IPS-18c (cell line): Measurements from ENCODE around the gene COLGALT1.
A peak's percentile ranks its signal among the peaks of the same experiment; 100 is the strongest.
"Not testable (repeated sequence)": the region's sequence is repeated elsewhere in the genome, so short reads cannot be mapped to it uniquely, and the experiment has no call there.

Experiments
- H3K4me3 ChIP-seq: 2 replicates; pipeline ENCODE4 v1.7.0; 2013; ENCODE audit warnings: low read depth, mild to moderate bottlenecking, low read length, moderate library complexity; ENCODE audit not compliant: insufficient read depth
- H3K9me3 ChIP-seq: one replicate; pipeline ENCODE4 v1.6.1; 2013; ENCODE audit warnings: mild to moderate bottlenecking, low read length, moderate library complexity; ENCODE audit not compliant: control insufficient read depth, insufficient read depth

Gene COLGALT1

DNA sequence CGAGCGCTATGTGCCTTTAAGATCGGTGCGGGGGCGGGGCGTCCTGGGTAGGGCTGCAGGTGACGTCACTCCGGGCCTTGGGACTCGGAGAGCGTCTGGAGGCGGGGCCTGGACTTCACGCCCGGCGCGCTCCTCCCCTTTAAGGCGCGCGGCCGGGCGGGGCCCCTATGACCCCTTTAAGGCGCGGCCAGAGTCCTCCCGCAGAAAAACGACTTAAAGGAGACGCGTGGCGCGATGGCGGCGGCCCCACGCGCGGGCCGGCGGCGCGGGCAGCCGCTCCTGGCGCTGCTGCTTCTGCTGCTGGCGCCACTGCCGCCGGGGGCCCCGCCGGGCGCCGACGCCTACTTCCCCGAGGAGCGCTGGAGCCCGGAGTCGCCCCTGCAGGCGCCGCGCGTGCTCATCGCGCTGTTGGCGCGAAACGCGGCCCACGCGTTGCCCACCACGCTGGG is at the start of gene COLGALT1:
Gene COLGALT1, plus strand, starts transcription at position 170 of the 449 bp plus-strand sequence. Its CDS starts 65 bp downstream, at position 235.
- Histone ChIP-seq H3K4me3 (peak within 1 kb of the TSS; percentile 81), H3K9me3 (no peaks in the 10 kb centered on the region)

DNA sequence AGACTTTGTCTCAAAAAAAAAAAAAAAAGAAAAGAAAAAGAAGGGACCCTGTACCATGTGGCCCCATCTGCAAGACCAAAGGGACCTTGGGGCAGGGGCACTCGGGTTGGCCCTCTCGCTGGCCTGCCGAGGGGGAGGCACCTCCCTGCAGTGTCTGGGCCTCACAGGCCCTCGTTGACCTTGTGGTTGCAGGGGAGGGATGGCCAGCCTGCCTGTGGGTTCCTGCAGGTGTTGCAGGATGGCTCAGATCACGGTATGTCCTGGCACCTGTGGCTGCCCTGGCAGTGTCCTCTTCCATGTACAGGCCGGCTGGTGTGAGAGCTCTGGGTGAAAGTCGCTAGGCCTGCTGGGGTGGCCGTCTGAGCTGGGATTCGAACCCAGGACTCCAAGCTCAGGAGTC is 48.7 kb upstream of the COLGALT1 start:
- Histone ChIP-seq H3K4me3 (no peak overlapping the region), H3K9me3 (no peaks in the 10 kb centered on the region)

DNA sequence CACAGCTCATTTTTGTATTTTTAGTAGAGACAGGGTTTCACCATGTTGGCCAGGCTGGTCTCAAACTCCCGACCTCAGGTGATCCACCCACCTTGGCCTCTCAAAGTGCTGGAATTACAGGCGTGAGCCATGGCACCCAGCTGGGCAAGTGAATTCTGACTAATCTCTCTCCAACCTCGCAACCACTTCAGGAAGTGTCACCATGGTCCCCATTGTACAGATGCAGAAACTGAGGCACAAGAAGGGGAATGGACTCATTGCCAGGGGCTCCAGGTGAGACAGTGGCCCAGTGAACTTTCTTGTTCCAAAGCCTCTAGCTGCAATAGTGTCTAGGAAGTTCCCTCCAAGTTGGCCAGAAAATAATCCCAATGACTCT is 46.9 kb upstream of the COLGALT1 start:
- not testable (repeated sequence) for H3K9me3 ChIP-seq, H3K4me3 ChIP-seq

DNA sequence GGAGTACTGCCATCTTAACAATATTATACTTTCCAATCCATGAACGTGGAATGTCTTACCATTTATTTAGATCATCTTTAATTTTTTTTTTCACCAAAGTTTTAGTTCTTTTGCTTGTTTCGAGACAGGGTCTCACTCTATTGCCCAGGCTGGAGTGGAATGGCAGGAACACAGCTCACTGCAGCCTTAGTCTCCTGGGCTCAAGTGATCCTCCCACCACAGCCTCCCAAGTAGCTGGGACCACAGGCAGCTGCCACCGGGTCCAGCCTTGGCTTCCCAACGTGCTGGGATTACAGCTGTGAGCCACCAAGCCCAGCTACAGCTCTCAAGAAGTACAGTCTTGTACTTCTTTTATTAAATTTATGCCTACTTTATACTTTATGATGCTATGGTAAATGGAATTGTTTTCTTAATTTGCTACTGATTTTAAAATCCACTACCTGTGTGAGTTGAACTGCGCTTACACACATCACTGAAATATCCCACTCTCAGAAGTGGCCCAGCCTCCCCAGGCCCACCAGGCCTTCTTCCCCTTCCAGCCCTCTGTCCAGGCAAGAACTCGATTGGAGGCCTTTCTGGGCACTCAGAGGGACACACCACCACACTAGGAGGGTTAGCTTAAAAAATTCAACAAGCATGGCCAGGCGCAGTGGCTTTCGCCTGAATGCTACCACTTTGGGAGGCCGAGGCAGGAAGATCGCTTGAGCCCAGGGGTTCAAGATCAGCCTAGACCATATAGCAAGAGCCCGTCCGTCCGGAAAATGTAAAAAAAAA is 45.0 kb upstream of the COLGALT1 start:
- Histone ChIP-seq H3K9me3 (no peaks in the 10 kb centered on the region), H3K4me3 (peak overlapping the region; percentile 98)

DNA sequence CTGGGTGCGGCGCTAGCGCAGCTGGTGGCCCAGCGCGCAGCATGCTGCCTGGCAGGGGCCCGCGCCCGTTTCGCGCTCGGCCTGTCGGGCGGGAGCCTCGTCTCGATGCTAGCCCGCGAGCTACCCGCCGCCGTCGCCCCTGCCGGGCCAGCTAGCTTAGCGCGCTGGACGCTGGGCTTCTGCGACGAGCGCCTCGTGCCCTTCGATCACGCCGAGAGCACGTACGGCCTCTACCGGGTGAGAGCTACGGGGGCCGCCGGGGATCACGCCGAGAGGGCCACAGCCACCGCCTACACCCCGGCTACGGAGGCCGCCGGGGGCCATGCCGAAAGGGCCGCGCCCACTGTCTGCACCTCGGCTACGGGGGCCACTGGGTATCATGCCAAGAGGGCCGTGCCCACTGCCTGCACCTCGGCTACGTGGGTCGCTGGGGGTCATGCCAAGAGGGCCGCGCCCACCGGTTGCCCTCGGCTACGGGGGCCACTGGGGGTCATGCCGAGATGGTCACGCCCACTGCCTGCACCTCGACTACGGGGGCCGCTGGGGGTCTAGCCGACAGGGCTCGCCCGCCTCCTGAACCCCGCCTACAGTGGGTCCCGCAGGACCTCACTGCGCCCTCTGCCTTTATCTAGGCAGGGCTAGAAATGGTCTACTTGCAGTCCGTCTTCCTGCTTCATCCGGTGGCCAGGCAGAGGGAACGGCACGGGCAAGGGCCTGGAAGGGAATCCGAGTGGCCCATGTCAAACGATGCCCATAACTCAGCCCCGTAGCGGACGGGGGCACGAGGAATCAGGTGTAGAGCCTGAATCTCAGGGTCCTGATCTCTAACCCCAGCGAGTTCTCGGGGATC is 43.5 kb upstream of the COLGALT1 start:
- no peaks in the 10 kb centered on the region for H3K9me3 ChIP-seq
- H3K4me3 ChIP-seq: peak overlapping the region; percentile 98

DNA sequence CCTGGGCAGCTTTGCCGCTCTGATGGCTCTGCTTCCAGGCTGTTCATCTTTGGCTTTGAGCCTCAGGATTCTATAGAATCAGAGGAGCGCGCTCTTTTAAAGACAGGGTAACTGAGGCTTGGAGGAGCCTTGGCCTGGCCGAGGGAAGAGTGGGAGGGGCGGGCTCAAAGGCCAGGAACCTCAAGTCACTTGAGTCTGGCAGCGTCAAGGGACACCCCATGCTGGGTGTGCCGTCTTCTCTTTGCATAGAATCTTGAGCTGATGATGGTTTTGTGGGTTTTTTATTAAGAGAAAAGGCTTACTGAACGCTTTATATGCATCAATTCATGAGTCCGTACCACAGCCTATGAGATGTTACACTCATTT is 42.9 kb upstream of the COLGALT1 start:
- H3K4me3 ChIP-seq: peak overlapping the region; percentile 98
- H3K9me3 ChIP-seq: peaks cover 5% of the 10 kb centered on the region

DNA sequence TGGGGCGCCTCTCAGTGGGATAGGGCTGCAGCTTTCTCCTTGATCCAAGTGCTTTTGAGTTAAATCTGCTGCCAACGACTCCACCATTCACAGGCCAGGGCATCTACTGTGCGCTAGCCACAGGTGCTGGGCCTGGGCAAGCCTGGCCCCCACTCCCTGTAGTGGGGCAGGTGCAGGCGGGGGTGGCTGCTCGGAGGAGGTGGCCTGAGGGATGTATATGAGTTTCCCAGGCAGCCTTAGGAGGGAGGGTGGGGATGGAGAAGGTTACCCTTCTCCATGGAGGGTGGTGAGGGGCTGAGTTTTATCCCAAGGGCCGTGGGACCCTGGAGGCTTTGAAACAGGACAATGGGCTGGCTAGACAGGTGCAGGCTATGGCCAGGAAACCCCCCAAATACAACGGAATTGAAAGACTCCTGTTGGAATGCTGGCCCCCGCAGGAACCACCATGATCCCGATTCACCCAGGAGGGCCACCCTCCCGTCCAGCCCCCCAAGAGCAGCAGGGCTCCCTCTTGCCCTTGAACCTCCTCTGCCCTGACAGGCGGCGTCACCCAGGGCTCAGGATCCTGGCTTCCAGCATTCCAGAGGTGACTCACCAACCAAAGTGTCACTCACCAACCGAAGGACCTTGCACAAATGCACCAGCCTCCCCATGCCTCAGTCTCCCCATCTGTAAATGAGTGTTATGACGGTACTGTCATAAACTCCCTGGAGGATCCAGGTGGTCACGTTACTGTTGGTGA is 39.9 kb upstream of the COLGALT1 start:
- H3K4me3 ChIP-seq: no peak overlapping the region

DNA sequence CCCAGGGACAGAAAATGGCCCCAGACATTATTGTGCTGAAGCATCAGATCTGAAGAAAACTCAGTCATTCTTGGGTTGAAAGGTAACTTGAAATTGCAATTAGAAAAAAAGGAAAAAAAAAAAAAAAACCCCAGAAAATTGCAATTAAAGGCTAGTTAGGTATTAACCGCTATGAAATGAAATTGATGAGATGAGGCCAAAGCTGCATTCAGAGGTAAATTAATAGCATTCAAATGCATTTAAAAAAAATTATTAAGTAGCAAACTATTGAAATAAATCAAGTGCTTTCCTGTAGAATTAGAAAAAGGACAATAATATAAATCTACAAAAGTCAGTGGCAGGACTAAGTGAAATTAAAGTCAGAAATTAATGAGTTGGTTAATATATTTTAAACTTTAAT is 37.6 kb upstream of the COLGALT1 start:
- peaks cover 5% of the 10 kb centered on the region for H3K9me3 ChIP-seq
- H3K4me3 ChIP-seq: no peak overlapping the region

More for the DNA sequence above, 39.9 kb upstream of the COLGALT1 start:
- H3K9me3 ChIP-seq: peaks cover 5% of the 10 kb centered on the region

DNA sequence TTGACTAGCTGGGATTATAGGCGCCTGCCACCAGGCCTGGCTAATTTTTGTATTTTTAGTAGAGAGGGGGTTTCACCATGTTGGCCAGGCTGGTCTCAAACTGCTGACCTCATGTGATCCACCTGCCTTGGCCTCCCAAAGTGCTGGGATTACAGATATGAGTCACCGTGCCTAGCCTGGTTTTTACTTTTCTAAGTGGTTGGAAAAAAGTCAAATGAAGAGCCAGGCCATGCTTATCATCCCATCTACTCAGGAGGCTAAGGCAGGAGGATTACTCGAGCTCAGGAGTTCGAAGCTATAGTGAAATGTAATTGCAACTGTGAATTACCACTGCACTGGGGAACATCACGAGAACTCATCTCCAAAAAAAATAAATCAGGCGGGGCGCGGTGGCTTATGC is 36.8 kb upstream of the COLGALT1 start:
- not testable (repeated sequence) for H3K9me3 ChIP-seq, H3K4me3 ChIP-seq

DNA sequence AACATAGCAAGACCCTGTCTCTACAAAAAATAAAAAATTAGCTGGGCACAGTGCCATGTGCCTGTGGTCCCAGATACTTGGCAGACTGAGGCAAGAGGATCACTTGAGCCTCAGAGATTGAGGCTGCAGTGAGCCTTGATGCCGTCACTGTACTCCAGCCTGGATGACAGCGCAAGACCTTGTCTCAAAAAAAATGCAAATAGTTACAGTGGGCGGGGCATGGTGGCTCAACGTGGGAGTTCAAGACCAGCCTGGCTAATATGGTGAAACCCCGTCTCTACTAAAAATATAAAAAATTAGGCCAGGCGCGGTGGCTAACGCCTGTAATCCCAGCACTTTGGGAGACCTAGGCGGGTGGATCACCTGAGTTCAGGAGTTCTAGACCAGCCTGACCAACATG is 35.5 kb upstream of the COLGALT1 start:
- H3K9me3 ChIP-seq: peaks cover 10% of the 10 kb centered on the region
- no peak overlapping the region for H3K4me3 ChIP-seq

DNA sequence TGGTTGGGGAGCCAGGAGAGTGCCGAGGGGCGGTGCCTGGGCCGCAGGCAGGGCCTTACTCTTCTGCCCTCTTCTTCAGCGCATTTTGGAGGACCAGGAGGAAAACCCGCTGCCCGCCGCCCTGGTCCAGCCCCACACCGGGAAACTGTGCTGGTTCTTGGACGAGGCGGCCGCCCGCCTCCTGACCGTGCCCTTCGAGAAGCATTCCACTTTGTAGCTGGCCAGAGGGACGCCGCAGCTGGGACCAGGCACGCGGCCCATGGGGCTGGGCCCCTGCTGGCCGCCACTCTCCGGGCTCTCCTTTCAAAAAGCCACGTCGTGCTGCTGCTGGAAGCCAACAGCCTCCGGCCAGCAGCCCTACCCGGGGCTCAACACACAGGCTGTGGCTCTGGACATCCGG is 34.6 kb upstream of the COLGALT1 start:
- no peak overlapping the region for H3K4me3 ChIP-seq
- peaks cover 10% of the 10 kb centered on the region for H3K9me3 ChIP-seq

DNA sequence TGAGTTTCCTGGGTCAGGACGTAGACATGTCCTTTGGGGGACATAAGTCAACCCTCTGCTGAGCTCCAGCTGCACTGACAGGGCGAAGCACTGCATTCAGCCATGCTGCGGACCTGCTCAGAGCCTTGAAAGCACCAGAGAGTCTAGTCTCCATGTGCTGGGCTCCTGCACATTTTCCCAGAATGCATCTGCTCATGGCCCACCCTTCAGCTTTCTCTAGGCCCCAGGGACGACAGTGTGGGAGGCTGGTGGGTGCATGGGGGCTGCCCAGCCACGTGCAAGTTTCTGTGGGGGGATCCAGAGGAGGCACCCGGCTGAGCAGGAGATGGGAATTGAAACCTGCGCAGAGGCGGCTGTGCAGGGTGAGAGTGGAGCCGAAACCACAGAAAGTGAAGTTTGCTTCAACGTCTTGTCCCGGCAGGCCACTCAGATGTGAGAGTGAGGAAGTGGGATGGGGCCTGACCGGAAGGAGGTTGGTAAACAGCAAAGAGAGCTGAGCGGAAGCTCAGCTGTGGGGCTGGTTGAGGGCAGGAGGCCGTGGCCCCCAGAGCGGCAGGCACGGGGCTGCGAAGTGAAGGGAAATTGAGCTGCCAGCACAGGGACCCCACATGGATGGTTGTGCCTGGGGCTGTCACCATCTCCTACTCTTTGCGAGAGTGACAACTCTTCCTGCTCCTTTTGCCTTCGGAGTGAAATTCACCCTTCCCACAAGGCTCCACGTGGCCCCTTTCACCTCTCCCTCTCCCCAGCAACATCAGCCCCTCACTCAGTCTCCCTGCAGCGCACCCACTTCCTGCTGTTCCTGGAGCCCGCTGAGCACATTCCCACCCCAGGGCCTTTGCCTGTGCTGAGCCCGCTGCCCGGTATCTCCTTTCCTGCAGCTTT is 32.2 kb upstream of the COLGALT1 start:
- Histone ChIP-seq H3K9me3 (peaks cover 4% of the 10 kb centered on the region), H3K4me3 (no peak overlapping the region)

DNA sequence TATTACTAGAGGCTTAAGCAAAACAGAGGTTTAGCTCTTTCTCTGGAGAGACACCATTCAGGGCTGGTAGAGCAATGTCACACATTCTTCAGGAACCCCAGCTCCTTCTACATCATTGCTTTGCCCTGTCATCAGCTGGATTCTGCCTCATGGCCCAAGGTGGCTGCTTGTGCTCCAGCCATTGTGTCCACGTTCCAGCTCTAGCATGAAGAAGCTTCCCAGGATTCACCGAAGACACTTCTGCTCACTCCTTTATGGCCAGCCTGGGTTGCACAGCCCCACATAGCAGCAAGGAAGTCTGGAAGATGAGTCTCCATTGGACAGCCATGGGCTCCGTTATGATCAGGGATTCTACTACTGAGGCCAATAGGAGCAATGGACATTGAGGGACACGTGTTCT is 30.8 kb upstream of the COLGALT1 start:
- Histone ChIP-seq H3K4me3 (no peak overlapping the region), H3K9me3 (peaks cover 4% of the 10 kb centered on the region)

DNA sequence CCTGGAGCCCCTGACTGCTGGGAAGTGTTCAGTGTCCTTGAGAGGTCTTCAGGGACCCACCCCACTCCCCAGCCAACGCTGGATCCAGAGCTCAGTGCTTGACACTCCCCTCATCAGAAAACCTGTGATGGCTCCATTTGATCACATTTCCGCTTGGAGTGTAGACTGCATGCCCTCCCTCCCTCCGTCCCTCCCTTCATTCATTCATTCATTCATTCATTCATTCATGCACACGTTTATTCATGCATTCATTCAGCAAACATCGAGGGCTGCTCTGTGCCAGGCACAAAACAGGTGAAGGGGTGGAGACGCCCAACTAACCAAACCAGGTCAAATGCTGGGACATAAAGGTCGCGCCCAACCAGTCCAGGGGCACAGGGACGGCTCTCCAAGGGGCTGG is 30.3 kb upstream of the COLGALT1 start:
- Histone ChIP-seq H3K9me3 (peaks cover 4% of the 10 kb centered on the region), H3K4me3 (no peak overlapping the region)

DNA sequence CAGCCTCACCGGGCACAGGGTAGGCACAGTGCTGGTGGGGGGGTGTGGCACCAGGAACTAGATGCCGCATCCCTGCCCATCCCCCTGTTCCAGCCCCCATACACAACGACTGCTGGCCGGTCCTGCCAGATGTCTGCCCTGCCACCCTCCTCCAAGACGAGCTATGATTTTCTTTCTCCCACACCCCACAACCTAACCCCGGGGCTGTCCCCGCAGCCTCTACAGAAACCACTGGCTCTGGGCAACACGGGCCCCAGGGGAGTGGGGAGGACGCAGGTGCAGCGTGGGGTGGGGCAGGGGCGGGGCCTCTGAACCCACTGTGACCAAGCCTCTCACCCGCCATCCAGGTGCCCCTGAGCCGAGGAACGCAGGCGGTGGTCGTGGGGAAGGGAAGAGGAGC is 28.5 kb upstream of the COLGALT1 start:
- no peak overlapping the region for H3K4me3 ChIP-seq
- H3K9me3 ChIP-seq: peaks cover 4% of the 10 kb centered on the region

DNA sequence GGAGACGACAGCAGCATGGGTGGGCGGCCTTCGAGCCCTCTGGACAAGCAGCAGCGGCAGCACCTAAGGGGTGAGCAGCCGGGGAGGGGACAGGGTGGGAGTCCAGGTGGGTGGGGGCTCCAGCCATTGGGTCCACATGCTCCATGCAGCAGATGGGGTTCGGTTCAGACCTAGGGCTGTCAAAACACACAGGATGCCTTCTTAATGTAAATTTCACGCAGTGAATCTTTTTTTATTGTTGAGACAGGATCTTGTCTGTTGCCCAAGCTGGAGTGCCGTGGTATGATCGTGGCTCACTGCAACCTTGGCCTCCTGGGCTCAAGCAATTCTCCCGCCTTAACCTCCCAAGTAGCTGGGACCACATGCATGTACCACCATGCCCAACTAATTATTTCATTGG is 28.1 kb upstream of the COLGALT1 start:
- Histone ChIP-seq H3K4me3 (no peak overlapping the region), H3K9me3 (peaks cover 4% of the 10 kb centered on the region)

DNA sequence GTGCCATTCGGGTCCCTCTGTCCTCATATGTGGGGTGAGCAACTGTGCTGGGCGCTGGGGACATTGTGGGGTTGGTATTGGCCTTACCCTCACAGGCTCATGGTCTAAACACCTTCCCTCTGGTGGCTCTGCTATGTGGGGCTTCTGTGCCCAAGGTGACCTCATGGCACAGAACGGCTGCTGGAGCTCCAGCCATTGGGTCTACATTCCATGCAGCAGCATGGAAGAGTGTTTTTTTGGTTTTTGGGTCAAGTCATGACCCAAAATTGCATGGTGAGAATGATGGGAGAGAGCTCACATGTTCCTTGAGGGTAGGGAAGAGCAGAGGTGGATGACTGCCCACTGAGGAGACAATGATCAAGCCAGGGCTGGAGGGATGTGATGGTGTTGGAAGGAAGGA is 26.8 kb upstream of the COLGALT1 start:
- peaks cover 4% of the 10 kb centered on the region for H3K9me3 ChIP-seq
- no peak overlapping the region for H3K4me3 ChIP-seq
